GM19193 (cell line): ENCODE measurements around the gene LRRC8C.

ENCODE experiments used
- POLR2A ChIP-seq: IDR thresholded peaks from 4 replicates; pipeline ENCODE4 v1.6.1; 2011; ENCODE audit not compliant: insufficient read depth, insufficient read length; ENCODE audit errors: extremely low read depth

The LRRC8C gene

GRCh38 chr1:89767618-89768017 lies 134.7 kb downstream of the LRRC8C start:
- TF ChIP-seq POLR2A, result no peak
